ENCODE results near the gene SRM.
A peak's percentile ranks its signal among the peaks of the same experiment; 100 is the strongest.
"Not testable (repeated sequence)": the region's sequence is repeated elsewhere in the genome, so short reads cannot be mapped to it uniquely, and the experiment has no call there.

The SRM gene

GRCh38 chr1:11019358-11019757, 40.5 kb downstream of the SRM start:
- not testable (repeated sequence) for DNase-seq (ENCODE audit: low read depth, low spot score)

DNA sequence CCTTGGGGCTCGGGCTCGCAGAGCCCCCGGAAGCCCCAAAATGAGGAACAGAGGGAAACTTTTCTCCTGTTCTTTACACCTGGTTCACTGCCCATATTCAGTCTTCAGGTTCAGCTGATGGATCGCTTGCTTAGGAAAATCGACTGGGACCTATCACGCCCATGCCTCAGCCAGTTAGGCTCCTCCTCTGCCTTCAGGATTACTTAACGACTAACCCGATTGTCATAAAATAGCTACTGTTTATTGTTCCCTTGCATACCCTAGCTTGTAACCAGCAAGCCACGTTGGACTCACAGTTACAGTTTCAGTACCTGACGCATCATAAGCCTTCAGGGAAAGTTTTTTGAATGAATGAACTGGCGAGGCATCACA, 46.7 kb downstream of the SRM start:
- DNase-seq (ENCODE audit: low read depth, low spot score) = no peak

GRCh38 chr1:11012260-11013159, 47.3 kb downstream of the SRM start, which contains the start of gene TARDBP:
Gene TARDBP, plus strand, starts transcription at chr1:11012654. Its CDS starts 1,074 bp downstream, at chr1:11013728.
- DNase-seq (ENCODE audit: low read depth, low spot score) = peak; percentile 95

All from ELF-1 (cell line).